Measurements from ENCODE around the gene PCDH7.

PCDH7 gene

DNA sequence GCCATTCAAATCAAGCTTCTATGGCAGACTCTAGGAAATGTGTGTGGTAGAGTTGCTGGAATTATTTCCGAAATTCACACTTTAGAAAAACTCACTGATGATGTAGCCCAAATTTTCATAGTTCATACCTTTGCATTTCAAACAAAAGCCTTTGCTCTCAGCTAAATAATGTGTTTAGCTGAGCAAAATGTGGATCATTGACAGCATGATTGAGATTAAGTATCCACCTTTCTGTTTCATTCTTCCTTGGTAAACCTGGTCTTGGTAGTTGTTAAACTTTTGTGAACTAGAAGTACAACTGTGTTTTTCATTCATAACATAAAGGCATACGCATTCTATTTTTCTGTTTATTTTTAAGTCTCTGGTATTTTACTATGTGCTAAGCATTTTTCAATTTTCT is 7.2 kb downstream of the PCDH7 start:
- DNase-seq (ENCODE audit: low read depth in 3 of 3), result no peak

DNA sequence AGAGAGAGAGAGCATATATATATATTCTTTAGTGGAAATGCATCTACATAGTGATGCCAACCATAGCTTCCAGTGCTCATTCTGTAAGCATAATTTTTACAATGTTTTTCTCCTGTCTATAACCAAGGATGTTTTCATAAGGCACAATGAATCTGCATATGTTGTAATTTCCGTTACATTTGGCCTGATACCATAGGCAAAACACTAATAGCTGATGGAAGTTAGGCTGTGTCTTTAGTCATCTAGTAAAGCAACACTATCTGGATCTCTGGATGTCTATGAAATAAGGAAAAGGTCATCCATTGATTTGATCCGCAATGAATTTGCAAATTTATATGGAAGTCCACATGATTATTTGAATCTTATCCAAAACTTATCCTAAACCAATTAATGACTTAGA is 8.1 kb downstream of the PCDH7 start:
- DNase-seq (ENCODE audit: low read depth in 3 of 3), result no peak

DNA sequence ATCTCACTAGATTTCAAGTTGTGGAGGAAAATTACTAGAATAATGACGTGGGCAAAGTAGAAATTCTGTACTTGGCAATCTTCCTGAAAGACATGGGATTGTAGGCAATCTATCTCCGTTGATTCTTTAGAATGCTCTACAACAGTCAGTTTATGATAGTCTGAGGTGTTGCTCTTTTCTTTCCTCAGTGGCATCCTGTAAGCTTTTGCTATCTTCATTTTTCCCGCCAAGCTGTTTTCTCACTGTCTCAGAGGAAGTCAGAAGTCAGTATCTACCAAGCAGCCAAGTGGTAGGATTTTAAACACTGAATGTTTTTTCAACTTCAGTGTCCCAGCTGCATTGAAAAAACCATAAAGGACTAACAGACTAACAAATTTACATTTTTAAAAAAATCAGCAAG is 23.7 kb downstream of the PCDH7 start:
- no peak for DNase-seq (ENCODE audit: low read depth in 3 of 3)

- DNase-seq (ENCODE audit: low read depth in 3 of 3), result no peak
Measured at GRCh38 chr4:30744386-30744785, 24.2 kb downstream of the PCDH7 start.

DNA sequence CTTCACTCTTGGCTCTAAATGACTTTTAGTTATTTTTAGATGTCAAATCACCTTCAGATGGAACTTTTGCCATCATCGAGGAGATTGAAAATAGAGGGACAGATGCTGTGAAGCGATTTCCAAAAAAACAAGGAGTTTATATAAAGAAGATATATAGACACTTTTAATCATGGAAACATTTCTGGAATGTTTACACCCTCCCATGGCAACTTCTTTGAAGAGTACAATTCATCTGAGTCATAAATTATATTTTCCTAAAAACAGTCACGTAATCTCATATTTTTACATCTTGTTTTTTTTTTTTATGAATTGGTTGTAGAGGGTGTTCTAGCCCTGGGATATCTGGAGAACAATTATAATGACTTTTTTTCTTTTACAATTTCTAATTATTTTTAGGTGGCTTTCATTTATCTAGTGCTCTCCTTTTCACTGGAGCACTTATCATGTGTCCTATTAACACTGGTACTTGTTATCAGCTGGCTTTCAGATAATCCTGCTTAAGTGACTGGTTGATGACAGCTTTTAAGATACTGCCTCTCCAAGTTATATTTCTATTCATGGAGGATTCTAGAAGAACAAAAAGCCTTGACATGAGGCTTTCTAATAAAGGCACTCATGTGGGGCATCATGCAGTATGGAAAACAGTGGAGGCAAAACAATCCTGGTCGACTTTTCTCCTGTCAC is 24.9 kb downstream of the PCDH7 start:
- DNase-seq (ENCODE audit: low read depth in 3 of 3), result no peak

- no peak for DNase-seq (ENCODE audit: low read depth in 3 of 3)
Measured at GRCh38 chr4:30746735-30747134, 26.6 kb downstream of the PCDH7 start.

- DNase-seq (ENCODE audit: low read depth in 3 of 3), result no peak
Measured at GRCh38 chr4:30753316-30753715, 33.1 kb downstream of the PCDH7 start.

- no peak for DNase-seq (ENCODE audit: low read depth in 3 of 3)
Measured at GRCh38 chr4:30754021-30754420, 33.9 kb downstream of the PCDH7 start.

DNA sequence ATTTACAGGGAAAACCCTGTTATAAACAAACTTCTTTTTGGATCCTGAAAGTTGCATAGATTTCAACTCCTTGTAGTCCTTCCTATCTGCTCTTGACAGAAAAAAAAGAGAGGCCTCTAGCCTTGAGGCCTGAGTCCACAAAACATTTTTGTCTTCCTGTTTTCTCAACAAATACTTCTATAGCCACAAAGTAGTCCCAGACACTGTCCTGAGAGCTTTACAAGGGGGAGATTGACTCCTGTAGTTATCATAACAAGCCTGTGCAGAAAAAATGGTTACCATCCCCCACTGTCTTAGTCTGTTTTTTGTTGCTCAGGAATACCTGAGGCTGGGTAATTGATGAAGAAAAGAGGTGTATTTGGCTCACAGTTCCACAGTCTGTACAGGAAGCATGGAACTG is 35.2 kb downstream of the PCDH7 start:
- no peak for DNase-seq (ENCODE audit: low read depth in 3 of 3)

DNA sequence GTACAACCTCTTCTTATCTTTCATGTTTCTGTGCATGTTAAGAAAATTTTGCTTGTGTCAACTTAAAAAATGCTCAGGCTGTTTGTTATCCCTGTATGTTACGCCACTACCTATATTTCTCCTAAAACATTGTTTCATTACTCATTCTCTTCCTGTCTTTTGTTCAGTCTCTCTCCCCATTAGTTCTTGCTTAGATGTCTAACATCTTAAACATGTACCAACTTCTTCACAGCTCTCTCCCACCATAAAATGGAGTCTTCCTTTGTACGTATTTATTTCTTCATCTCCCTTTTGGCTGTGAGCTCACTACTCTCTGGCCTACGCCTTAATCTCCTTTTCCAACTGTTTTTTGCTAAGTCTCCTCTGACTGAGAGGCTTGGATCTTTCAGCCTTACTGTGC is 36.4 kb downstream of the PCDH7 start:
- DNase-seq (ENCODE audit: low read depth in 3 of 3), result no peak

DNA sequence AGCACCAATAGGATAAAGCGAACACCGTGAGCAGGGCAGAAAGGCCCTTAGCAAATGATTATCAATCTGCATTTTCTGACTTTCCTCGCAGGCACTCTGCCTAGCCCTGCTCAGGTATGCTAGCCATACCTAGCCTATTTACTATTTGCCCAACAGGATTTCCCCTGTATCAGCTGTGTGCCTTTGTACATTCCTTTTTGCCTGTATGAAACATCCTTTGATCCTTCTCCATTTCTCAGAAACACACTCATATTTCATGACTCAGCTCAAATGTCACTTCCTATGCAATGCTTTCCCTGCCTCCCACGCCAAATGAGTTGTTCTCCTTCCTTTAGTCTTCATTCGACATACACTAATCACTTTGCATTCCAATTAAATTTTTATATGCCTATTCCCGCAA is 37.2 kb downstream of the PCDH7 start:
- DNase-seq (ENCODE audit: low read depth in 3 of 3), result no peak

DNA sequence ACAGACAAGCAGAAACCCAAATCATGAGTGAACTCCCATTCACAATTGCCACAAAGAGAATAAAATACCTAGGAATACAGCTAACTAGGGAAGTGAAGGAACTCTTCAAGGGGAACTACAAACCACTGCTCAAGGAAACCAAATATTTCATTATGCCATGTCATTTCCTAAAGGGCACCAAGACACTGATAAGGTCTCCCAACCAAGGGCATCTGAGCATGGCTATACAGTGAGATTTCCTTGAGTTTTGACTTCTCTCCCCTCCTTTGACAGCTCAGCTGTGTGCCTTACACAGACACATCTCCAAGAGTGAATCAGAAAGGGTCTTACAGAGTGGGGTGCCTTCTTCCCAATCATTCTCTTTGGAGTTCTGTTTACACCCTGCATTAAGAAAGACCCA is 40.4 kb downstream of the PCDH7 start:
- DNase-seq (ENCODE audit: low read depth in 3 of 3), result no peak

GRCh38 chr4:30763321-30763727 is 43.2 kb downstream of the PCDH7 start:
- DNase-seq (ENCODE audit: low read depth in 3 of 3), result no peak

- DNase-seq (ENCODE audit: low read depth in 3 of 3), result no peak
Measured at GRCh38 chr4:30765022-30765421, 44.9 kb downstream of the PCDH7 start.

GRCh38 chr4:30767147-30767845 is 47.1 kb downstream of the PCDH7 start:
- no peak for DNase-seq (ENCODE audit: low read depth in 3 of 3)

DNA sequence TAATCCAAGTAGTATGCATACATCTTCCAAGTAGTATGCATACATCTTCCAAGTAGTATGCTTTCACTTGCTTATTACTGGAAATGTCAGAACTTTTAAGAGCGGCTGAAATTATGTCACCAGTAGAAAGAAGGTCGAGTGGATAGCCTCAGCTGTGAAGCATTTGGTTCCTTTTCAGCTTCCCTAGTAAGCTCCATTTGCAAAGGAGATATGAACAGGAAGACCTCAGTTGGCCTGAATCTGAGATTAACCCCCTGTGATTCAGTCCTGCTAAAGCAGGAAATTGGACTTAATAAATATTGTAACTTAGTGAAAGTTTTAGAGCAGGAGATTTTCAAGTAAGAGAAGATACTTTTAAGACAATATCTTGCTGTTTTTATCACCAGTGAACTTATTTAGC is 48.1 kb downstream of the PCDH7 start:
- DNase-seq (ENCODE audit: low read depth in 3 of 3), result no peak

GRCh38 chr4:30769093-30769492 is 48.9 kb downstream of the PCDH7 start:
- DNase-seq (ENCODE audit: low read depth in 3 of 3), result no peak

- no peak for DNase-seq (ENCODE audit: low read depth in 3 of 3)
Measured at GRCh38 chr4:30770049-30770549, 49.9 kb downstream of the PCDH7 start.

DNA sequence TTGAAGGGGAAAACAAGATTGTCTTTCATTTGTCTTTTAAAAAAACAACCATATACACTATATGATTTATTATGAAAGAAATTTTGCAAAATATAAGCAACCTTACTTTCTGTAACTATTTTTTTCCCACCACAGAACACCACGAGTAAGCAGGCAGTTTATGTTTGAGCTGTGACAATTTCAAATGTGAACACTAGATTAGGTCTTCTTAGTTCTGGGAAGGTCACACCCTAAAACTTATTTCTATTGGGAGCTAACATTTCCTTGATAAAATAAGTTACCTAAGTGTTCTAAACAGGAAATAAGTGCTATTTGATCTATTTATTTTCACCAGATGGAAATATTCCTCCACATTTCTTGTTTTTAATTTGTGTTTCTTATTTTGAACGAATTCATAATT is 50.6 kb downstream of the PCDH7 start:
- no peak for DNase-seq (ENCODE audit: low read depth in 3 of 3)

- DNase-seq (ENCODE audit: low read depth in 3 of 3), result no peak
Measured at GRCh38 chr4:30776451-30776850, 56.3 kb downstream of the PCDH7 start.

DNA sequence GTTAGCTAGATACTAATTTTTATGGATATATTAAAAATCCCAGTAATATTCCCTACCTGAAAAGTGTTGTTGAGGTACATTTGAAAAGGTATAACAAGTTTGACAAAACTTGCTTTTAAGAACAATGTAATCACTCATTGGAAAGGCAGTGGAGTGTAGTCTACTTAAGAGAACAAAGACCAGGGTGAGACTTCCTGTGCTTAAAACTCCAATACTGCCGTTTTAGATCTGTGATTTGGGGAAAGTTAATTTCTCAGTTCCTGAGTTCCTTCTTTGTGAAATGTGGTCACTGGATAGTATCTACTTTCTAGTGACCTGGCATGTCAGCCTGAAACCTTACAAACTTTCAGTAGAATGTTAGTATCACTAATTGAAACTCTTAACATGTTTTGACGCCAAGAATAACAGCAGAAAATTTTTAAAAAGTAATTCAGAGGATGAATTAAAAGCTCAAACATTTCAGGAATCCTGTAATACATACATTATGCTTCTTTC is 56.8 kb downstream of the PCDH7 start:
- no peak for DNase-seq (ENCODE audit: low read depth in 3 of 3)
